BJ (cell line): ENCODE results near the gene BEAN1. TPM values are rescaled to one million over a fixed set of nuclear protein-coding genes. Genes with fewer than 3 reads are reported as not detected.
A peak's percentile ranks its signal among the peaks of the same experiment; 100 is the strongest.
"Not testable (repeated sequence)": the region's sequence is repeated elsewhere in the genome, so short reads cannot be mapped to it uniquely, and the experiment has no call there.

Experiments
- CTCF ChIA-PET: fragments of 350-600 bp; formaldehyde crosslinking; extraction: SDS; loops from one replicate; lab custom pipeline; 2021; ENCODE audit warnings: antibody characterized with exemption, inconsistent platforms; lab: Yijun Ruan, JAX
- POLR2A ChIA-PET: fragments of 300-600 bp; sonication (Branson Sonifier 250); formaldehyde crosslinking; extraction: SDS; loops from one replicate; lab custom pipeline; 2021; ENCODE audit warnings: antibody characterized with exemption; lab: Charles Lee
- DNase-seq: peaks from one replicate; pipeline ENCODE4 v3.0.0-alpha.2; 2011; ENCODE audit warnings: low read depth
- H3K27me3 ChIP-seq: 2 replicates; pipeline ENCODE4 v1.6.0; 2011; ENCODE audit warnings: low read length; ENCODE audit not compliant: control insufficient read depth, insufficient read depth
- H3K36me3 ChIP-seq: 2 replicates; pipeline ENCODE4 v1.5.1; 2011; ENCODE audit warnings: low read length; ENCODE audit not compliant: control insufficient read depth, insufficient read depth
- H3K4me3 ChIP-seq: 2 replicates; pipeline ENCODE4 v1.5.1; 2011; ENCODE audit warnings: low read depth, mild to moderate bottlenecking, control low read depth, low read length
- polyA plus RNA-seq: library from polyadenylated mRNA; depleted of rRNA; stranded (reverse); fragments of >200 nt; gene quantifications from 2 replicates; pipeline ENCODE4 v1.2.3, GENCODE V29; 2011
- TF ChIP-seq, protein P1 (sequence below): IDR thresholded peaks from 2 replicates; pipeline ENCODE4 v1.5.1; 2011; ENCODE audit warnings: low read depth, mild to moderate bottlenecking, control low read depth, inconsistent platforms, low read length, moderate library complexity; ENCODE audit not compliant: insufficient read depth

The BEAN1 gene
- polyA plus RNA-seq, 1 experiment: not detected

DNA sequence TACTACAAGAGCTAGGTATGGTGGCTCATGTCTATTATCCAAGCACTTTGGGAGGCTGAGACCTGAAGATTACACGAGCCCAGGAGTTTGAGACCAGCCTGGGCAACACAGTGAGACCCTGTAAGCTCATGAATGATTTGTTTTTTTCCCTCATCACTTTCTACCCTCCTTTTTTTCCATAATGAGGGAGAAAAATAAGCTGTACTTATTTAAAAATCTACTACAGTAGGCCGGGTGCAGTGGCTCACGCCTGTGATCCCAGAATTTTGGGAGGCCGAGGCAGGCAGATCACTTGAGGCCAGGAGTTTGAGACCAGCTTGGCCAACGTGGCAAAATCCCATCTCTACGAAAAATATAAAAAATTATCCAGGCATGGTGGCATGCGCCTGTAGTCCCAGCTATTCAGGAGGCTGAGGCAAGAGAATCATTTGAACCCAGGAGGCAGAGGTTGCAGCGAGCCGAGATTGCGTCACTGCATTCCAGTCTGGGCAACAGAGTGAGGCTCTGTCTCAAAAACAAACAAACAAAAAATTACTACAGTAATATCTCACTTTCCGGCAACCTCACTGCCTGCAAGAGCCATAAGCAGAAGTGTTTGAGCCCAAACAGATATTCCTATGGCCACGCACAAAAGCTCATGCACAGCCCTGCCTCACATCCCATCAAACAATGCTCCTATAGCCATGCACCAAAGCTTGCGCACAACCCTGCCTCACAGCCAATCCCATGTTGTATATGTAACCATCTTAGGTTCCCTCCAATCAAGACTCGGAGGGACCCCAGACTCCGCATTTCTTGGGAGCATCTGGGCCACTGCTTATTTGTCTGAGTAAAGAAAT is 85.4 kb downstream of the BEAN1 start:
- H3K4me3 ChIP-seq: no peak overlapping the region
- ChIA-PET CTCF (interaction anchor here (0.7 to 3.1 kb wide), 8 partner anchors 10 to 106 kb away, joined by 3 to 16 read pairs (median 4); no protein-coding TSS in a partner anchor), POLR2A (no interaction called here)
- H3K27me3 ChIP-seq: no peaks in the 10 kb centered on the region
- TF ChIP-seq, protein P1, sequence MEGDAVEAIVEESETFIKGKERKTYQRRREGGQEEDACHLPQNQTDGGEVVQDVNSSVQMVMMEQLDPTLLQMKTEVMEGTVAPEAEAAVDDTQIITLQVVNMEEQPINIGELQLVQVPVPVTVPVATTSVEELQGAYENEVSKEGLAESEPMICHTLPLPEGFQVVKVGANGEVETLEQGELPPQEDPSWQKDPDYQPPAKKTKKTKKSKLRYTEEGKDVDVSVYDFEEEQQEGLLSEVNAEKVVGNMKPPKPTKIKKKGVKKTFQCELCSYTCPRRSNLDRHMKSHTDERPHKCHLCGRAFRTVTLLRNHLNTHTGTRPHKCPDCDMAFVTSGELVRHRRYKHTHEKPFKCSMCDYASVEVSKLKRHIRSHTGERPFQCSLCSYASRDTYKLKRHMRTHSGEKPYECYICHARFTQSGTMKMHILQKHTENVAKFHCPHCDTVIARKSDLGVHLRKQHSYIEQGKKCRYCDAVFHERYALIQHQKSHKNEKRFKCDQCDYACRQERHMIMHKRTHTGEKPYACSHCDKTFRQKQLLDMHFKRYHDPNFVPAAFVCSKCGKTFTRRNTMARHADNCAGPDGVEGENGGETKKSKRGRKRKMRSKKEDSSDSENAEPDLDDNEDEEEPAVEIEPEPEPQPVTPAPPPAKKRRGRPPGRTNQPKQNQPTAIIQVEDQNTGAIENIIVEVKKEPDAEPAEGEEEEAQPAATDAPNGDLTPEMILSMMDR: no peak
- DNase-seq: no peak
- H3K36me3 ChIP-seq: 0 out of 2 replicates have a peak, but pooled peaks cover 1% of the 10 kb centered on the region

DNA sequence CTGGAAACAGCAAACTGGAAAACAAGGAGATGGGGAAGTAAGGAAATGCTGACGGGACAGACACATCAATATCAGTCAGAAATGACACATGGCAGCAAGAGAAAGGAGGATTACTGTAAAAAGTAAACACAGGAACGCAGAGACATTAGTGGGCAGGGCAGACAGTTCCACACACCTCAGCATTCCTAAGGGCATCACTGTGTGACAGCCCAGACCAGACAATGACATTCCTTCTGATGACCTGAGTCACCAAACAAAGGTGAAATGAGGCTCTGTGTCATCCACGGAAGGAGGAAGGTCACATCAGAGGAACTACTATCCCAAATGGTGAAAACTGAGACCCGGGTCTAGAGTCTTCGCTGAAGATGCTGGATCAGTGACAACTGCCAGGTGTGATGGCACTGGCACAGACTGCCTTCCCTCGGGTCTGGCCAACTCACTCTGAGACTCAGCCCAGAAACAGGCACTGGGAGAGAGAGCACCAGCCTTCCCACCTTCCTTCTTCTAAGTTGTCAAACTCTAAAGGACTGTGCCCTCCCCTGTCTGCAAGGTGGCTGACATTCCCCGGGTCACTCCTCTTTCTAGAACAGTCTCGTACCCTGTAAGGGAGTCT is 86.1 kb downstream of the BEAN1 start:
- Histone ChIP-seq H3K27me3 (no peaks in the 10 kb centered on the region), H3K4me3 (no peak overlapping the region), H3K36me3 (peaks cover 2% of the 10 kb centered on the region; the same call in 1 of the 2 replicates)
- ChIA-PET CTCF (interaction anchor here (0.7 to 2.5 kb wide), 3 partner anchors 34 to 95 kb away, joined by 3 to 9 read pairs (median 3); no protein-coding TSS in a partner anchor), POLR2A (no interaction called here)
- no peak for DNase-seq
- TF ChIP-seq, protein P1: no peak

DNA sequence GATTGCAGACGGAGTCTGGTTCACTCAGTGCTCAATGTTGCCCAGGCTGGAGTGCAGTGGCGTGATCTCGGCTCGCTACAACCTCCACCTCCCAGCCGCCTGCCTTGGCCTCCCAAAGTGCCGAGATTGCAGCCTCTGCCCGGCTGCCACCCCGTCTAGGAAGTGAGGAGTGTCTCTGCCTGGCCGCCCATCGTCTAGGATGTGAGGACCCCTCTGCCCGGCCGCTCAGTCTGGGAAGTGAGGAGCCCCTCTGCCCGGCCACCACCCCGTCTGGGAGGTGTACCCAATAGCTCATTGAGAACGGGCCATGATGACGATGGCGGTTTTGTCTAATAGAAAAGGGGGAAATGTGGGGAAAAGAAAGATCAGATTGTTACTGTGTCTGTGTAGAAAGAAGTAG is 87.3 kb downstream of the BEAN1 start:
- POLR2A ChIA-PET, DNase-seq, H3K4me3 ChIP-seq, H3K36me3 ChIP-seq, H3K27me3 ChIP-seq, CTCF ChIA-PET: not testable (repeated sequence)

DNA sequence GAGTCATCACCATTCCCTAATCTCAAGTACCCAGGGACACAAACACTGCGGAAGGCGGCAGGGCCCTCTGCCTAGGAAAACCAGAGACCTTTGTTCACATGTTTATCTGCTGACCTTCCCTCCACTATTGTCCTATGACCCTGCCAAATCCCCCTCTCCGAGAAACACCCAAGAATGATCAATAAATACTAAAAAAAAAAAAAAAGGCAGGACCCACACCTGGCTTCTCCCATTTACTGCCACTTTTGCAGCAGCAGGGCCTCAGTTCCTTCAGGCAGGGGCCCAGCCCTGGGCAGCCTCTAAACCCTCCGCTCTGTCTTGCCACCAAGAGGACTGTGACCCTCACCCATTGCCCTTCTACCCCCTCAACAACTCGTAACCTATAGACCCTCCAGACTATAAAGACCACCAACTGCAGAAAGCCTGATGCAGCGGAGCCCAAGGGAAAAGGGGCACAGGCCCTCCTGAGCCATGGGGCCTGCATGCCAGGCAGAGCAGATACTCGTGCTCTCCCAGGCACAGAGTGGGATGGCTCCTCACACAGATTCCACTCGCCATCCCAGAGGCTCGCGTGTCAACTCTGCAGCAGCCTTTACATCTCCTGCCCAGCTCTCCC is 88.0 kb downstream of the BEAN1 start:
- H3K36me3 ChIP-seq, POLR2A ChIA-PET, H3K27me3 ChIP-seq, H3K4me3 ChIP-seq, DNase-seq: not testable (repeated sequence)
- CTCF ChIA-PET: interaction anchor here (0.5 to 1.5 kb wide), 14 partner anchors 9 to 197 kb away, joined by 3 to 12 read pairs (median 4); no protein-coding TSS in a partner anchor

DNA sequence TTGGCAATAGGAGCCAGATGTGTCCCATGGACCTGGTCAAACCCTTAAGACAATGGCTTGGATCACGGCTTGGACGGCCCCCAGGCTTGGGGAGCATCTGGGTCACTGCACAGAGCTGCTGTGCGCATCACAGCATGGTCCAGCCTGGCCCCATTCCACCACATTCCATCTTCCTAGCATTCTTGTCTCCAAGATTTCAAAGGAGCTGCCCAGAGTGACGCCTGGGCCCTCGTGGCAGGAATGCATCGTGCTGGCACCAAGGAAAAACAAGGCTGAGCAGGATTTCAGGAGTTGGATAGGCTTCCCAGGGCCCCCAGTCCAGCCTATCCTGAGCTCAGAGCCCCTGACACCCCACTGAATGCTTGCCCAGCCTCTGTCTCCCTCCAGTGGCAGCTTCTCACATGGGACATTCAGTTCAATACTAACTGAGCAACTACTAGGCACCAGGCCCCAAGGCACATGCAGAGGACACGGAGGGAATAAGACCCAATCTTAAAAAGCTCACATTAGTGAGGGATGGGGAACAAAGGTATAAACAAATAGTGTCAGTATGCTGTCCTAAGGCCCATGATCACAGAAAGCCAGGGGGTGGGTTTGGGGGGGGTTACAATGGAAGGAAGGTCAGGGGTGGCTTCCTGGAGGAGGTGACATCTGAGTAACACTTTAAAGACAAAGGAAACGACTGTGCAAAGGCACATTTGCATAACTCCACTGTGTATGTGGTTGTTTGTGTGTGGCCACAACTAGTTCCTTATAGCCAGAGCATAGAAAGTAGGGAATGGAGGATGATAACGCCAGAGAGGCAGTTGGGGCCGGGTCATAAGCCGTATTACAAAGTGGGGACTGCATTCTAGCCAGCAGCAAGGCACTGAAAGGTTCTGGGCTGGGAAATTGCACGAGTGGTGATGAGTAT is 88.8 kb downstream of the BEAN1 start:
- TF ChIP-seq, protein P1: peak; percentile 61
- no peak for DNase-seq
- ChIA-PET POLR2A (no interaction called here), CTCF (interaction anchor here (0.5 to 1.5 kb wide), 15 partner anchors 10 to 916 kb away, joined by 3 to 12 read pairs (median 4); no protein-coding TSS in a partner anchor)
- peaks cover 9% of the 10 kb centered on the region for H3K36me3 ChIP-seq
- no peaks in the 10 kb centered on the region for H3K27me3 ChIP-seq
- no peak overlapping the region for H3K4me3 ChIP-seq
